Measurements from ENCODE around the gene DNM1.

The DNM1 gene

GRCh38 chr9:128250839-128251731 is 47.9 kb downstream of the DNM1 start:
- no peak overlapping the region for H3K4me3 ChIP-seq (ENCODE audit: insufficient read length, low read depth)
- no peak for DNase-seq (ENCODE audit: low read depth, low spot score)
- peaks cover 14% of the 10 kb centered on the region for H3K4me1 ChIP-seq (ENCODE audit: insufficient read depth, insufficient read length)
- no peaks in the 10 kb centered on the region for H3K27me3 ChIP-seq (ENCODE audit: insufficient read depth, insufficient read length)
- peaks cover 64% of the 10 kb centered on the region for H3K36me3 ChIP-seq (ENCODE audit: insufficient read depth, insufficient read length, low read length)
- no peak for TF ChIP-seq SUZ12 (IDR thresholded peaks at IDR 0.05; ENCODE audit: extremely low read depth, insufficient read depth, insufficient read length)
- no peak for TF ChIP-seq ZNF274 (IDR thresholded peaks at IDR 0.05; ENCODE audit: low read depth, low read length)
- no peak for TF ChIP-seq YY1 (IDR thresholded peaks at IDR 0.05; ENCODE audit: insufficient read depth, insufficient read length)
- no peaks in the 10 kb centered on the region for H3K9me3 ChIP-seq (ENCODE audit: insufficient read depth, low read length)
- no peak overlapping the region for H3K9ac ChIP-seq (ENCODE audit: insufficient read length, low read depth)

- Histone ChIP-seq H3K9ac (ENCODE audit: insufficient read length, low read depth) (no peak overlapping the region), H3K36me3 (ENCODE audit: insufficient read depth, insufficient read length, low read length) (peaks cover 68% of the 10 kb centered on the region), H3K4me1 (ENCODE audit: insufficient read depth, insufficient read length) (peaks cover 11% of the 10 kb centered on the region), H3K9me3 (ENCODE audit: insufficient read depth, low read length) (no peaks in the 10 kb centered on the region), H3K27me3 (ENCODE audit: insufficient read depth, insufficient read length) (no peaks in the 10 kb centered on the region), H3K4me3 (ENCODE audit: insufficient read length, low read depth) (no peak overlapping the region)
- TF ChIP-seq YY1 (IDR thresholded peaks at IDR 0.05; ENCODE audit: insufficient read depth, insufficient read length) (no peak), ZNF274 (IDR thresholded peaks at IDR 0.05; ENCODE audit: low read depth, low read length) (no peak), SUZ12 (IDR thresholded peaks at IDR 0.05; ENCODE audit: extremely low read depth, insufficient read depth, insufficient read length) (no peak)
- no peak for DNase-seq (ENCODE audit: low read depth, low spot score)
Observed at GRCh38 chr9:128251732-128252100, 48.5 kb downstream of the DNM1 start.

- TF ChIP-seq ZNF274 (IDR thresholded peaks at IDR 0.05; ENCODE audit: low read depth, low read length) = no peak
- no peak for TF ChIP-seq YY1 (IDR thresholded peaks at IDR 0.05; ENCODE audit: insufficient read depth, insufficient read length)
- TF ChIP-seq SUZ12 (IDR thresholded peaks at IDR 0.05; ENCODE audit: extremely low read depth, insufficient read depth, insufficient read length) = no peak
- DNase-seq (ENCODE audit: low read depth, low spot score) = no peak
Observed at GRCh38 chr9:128252317-128253139, 49.3 kb downstream of the DNM1 start.

GRCh38 chr9:128253140-128253990 is 50.2 kb downstream of the DNM1 start:
- Histone ChIP-seq H3K9me3 (ENCODE audit: insufficient read depth, low read length) (no peaks in the 10 kb centered on the region), H3K36me3 (ENCODE audit: insufficient read depth, insufficient read length, low read length) (peaks cover 74% of the 10 kb centered on the region), H3K27me3 (ENCODE audit: insufficient read depth, insufficient read length) (no peaks in the 10 kb centered on the region), H3K4me3 (ENCODE audit: insufficient read length, low read depth) (no peak overlapping the region), H3K4me1 (ENCODE audit: insufficient read depth, insufficient read length) (peaks cover 13% of the 10 kb centered on the region), H3K9ac (ENCODE audit: insufficient read length, low read depth) (no peak overlapping the region)
- no peak for DNase-seq (ENCODE audit: low read depth, low spot score)
- TF ChIP-seq ZNF274 (IDR thresholded peaks at IDR 0.05; ENCODE audit: low read depth, low read length) = no peak
- TF ChIP-seq YY1 (IDR thresholded peaks at IDR 0.05; ENCODE audit: insufficient read depth, insufficient read length) = no peak
- no peak for TF ChIP-seq SUZ12 (IDR thresholded peaks at IDR 0.05; ENCODE audit: extremely low read depth, insufficient read depth, insufficient read length)

More at GRCh38 chr9:128252317-128253139, 49.3 kb downstream of the DNM1 start:
- Histone ChIP-seq H3K4me3 (ENCODE audit: insufficient read length, low read depth) (no peak overlapping the region), H3K9ac (ENCODE audit: insufficient read length, low read depth) (no peak overlapping the region), H3K9me3 (ENCODE audit: insufficient read depth, low read length) (no peaks in the 10 kb centered on the region), H3K27me3 (ENCODE audit: insufficient read depth, insufficient read length) (no peaks in the 10 kb centered on the region), H3K36me3 (ENCODE audit: insufficient read depth, insufficient read length, low read length) (peaks cover 71% of the 10 kb centered on the region), H3K4me1 (ENCODE audit: insufficient read depth, insufficient read length) (peaks cover 11% of the 10 kb centered on the region)

- Histone ChIP-seq H3K4me3 (ENCODE audit: insufficient read length, low read depth) (no peak overlapping the region), H3K4me1 (ENCODE audit: insufficient read depth, insufficient read length) (peaks cover 13% of the 10 kb centered on the region), H3K36me3 (ENCODE audit: insufficient read depth, insufficient read length, low read length) (peaks cover 76% of the 10 kb centered on the region), H3K9me3 (ENCODE audit: insufficient read depth, low read length) (no peaks in the 10 kb centered on the region), H3K9ac (ENCODE audit: insufficient read length, low read depth) (no peak overlapping the region), H3K27me3 (ENCODE audit: insufficient read depth, insufficient read length) (no peaks in the 10 kb centered on the region)
- TF ChIP-seq ZNF274 (IDR thresholded peaks at IDR 0.05; ENCODE audit: low read depth, low read length) = no peak
- TF ChIP-seq YY1 (IDR thresholded peaks at IDR 0.05; ENCODE audit: insufficient read depth, insufficient read length) = no peak
- TF ChIP-seq SUZ12 (IDR thresholded peaks at IDR 0.05; ENCODE audit: extremely low read depth, insufficient read depth, insufficient read length) = no peak
- no peak for DNase-seq (ENCODE audit: low read depth, low spot score)
Observed at GRCh38 chr9:128253991-128254346, 50.8 kb downstream of the DNM1 start.

- Histone ChIP-seq H3K27me3 (ENCODE audit: insufficient read depth, insufficient read length) (no peaks in the 10 kb centered on the region), H3K4me3 (ENCODE audit: insufficient read length, low read depth) (no peak overlapping the region), H3K4me1 (ENCODE audit: insufficient read depth, insufficient read length) (peaks cover 14% of the 10 kb centered on the region), H3K9ac (ENCODE audit: insufficient read length, low read depth) (peak overlapping the region; percentile 18), H3K9me3 (ENCODE audit: insufficient read depth, low read length) (no peaks in the 10 kb centered on the region), H3K36me3 (ENCODE audit: insufficient read depth, insufficient read length, low read length) (peaks cover 80% of the 10 kb centered on the region)
- TF ChIP-seq ZNF274 (IDR thresholded peaks at IDR 0.05; ENCODE audit: low read depth, low read length) = no peak
- no peak for TF ChIP-seq YY1 (IDR thresholded peaks at IDR 0.05; ENCODE audit: insufficient read depth, insufficient read length)
- TF ChIP-seq SUZ12 (IDR thresholded peaks at IDR 0.05; ENCODE audit: extremely low read depth, insufficient read depth, insufficient read length) = no peak
- no peak for DNase-seq (ENCODE audit: low read depth, low spot score)
Observed at GRCh38 chr9:128254362-128254761, 51.2 kb downstream of the DNM1 start.
